GM23338 (cell line): Measurements from ENCODE around the gene B4GALNT4. TPM values are rescaled to one million over a fixed set of nuclear protein-coding genes. Genes with fewer than 3 reads are reported as not detected.

Experiments used
- ATAC-seq: fragments of 200-7000 bp; cut with Tn5 transposase; 3 replicates; pipeline ENCODE4 v1.9.1; 2020
- DNase-seq: peaks from one replicate; pipeline ENCODE4 v3.0.0-alpha.2; 2015; ENCODE audit warnings: low spot score
- H2AFZ ChIP-seq: fragments of 200-600 bp; sonication (generic); 2 replicates; pipeline ENCODE4 v1.8.0; 2016; ENCODE audit warnings: antibody characterized with exemption, mild to moderate bottlenecking, moderate library complexity
- H3F3A ChIP-seq: fragments of 200-600 bp; sonication (generic); replicated peaks from 2 replicates; pipeline ENCODE4 v1.8.0; 2017; ENCODE audit warnings: antibody characterized with exemption, mixed run types, low read depth
- H3K27ac ChIP-seq: fragments of 200-600 bp; sonication (generic); 2 replicates; pipeline ENCODE4 v1.6.1; 2016; ENCODE audit warnings: low read depth
- H3K27me3 ChIP-seq: fragments of 200-600 bp; sonication (generic); 2 replicates; pipeline ENCODE4 v1.8.0; 2016; ENCODE audit warnings: mild to moderate bottlenecking, mixed run types, moderate library complexity; ENCODE audit not compliant: insufficient read depth
- H3K36me3 ChIP-seq: fragments of 200-600 bp; sonication (generic); 2 replicates; pipeline ENCODE4 v1.8.0; 2016; ENCODE audit warnings: mild to moderate bottlenecking; ENCODE audit not compliant: insufficient read depth
- H3K4me1 ChIP-seq: fragments of 200-600 bp; sonication (generic); 2 replicates; pipeline ENCODE4 v1.8.0; 2016; ENCODE audit warnings: mild to moderate bottlenecking, moderate library complexity; ENCODE audit not compliant: insufficient read depth
- H3K4me2 ChIP-seq: fragments of 200-600 bp; sonication (generic); 2 replicates; pipeline ENCODE4 v1.7.1; 2017; ENCODE audit warnings: mixed run types
- H3K4me3 ChIP-seq: fragments of 200-600 bp; sonication (generic); 2 replicates; pipeline ENCODE4 v1.6.1; 2016; ENCODE audit warnings: mixed run types
- H3K79me2 ChIP-seq: fragments of 200-600 bp; sonication (generic); replicated peaks from 2 replicates; pipeline ENCODE4 v1.8.0; 2017; ENCODE audit warnings: mild to moderate bottlenecking; ENCODE audit not compliant: insufficient read depth
- H3K9me2 ChIP-seq: fragments of 200-600 bp; sonication (generic); 2 replicates; pipeline ENCODE4 v1.8.0; 2017; ENCODE audit not compliant: insufficient read depth
- H4K20me1 ChIP-seq: fragments of 200-600 bp; sonication (generic); replicated peaks from 2 replicates; pipeline ENCODE4 v1.8.0; 2017; ENCODE audit warnings: mild to moderate bottlenecking; ENCODE audit not compliant: insufficient read depth
- H3K27ac Mint-ChIP-seq: 2 replicates; pipeline ENCODE4 v1.8.0; 2020; ENCODE audit warnings: inconsistent platforms, mild to moderate bottlenecking, moderate library complexity, mixed read lengths
- H3K27me3 Mint-ChIP-seq: 3 replicates; pipeline ENCODE4 v1.8.0; 2022; ENCODE audit warnings: low read depth, mild to moderate bottlenecking, moderate library complexity, mixed read lengths, inconsistent platforms; ENCODE audit not compliant: insufficient read depth, poor library complexity
- H3K36me3 Mint-ChIP-seq: 3 replicates; pipeline ENCODE4 v1.8.0; 2021; ENCODE audit warnings: low read depth, mild to moderate bottlenecking, inconsistent platforms, moderate library complexity, mixed read lengths
- H3K4me1 Mint-ChIP-seq: 3 replicates; pipeline ENCODE4 v1.8.0; 2020; ENCODE audit warnings: mild to moderate bottlenecking, inconsistent platforms, mixed read lengths
- H3K4me3 Mint-ChIP-seq: 3 replicates; pipeline ENCODE4 v1.8.0; 2021; ENCODE audit warnings: moderate library complexity, mild to moderate bottlenecking, inconsistent platforms, mixed read lengths
- H3K9me3 Mint-ChIP-seq: 3 replicates; pipeline ENCODE4 v1.8.0; 2020; ENCODE audit warnings: moderate library complexity, mild to moderate bottlenecking, inconsistent platforms, mixed read lengths
- CREB1 ChIP-seq: fragments of 250-450 bp; sonication (Bioruptor Pico); IDR thresholded peaks from 2 replicates; pipeline ENCODE4 v1.5.0; 2020; ENCODE audit warnings: low read depth, mild to moderate bottlenecking, moderate library complexity
- CTCF ChIP-seq, 2 experiments: fragments of 200-600 bp in 1 of 2; sonication (generic) in 1 of 2; conservative IDR thresholded peaks; 2 replicates each; pipeline versions ENCODE4 v1.5.1 to v1.6.1; 2016 to 2017; ENCODE audit warnings: antibody characterized with exemption in 2 of 2, low read depth in 2 of 2, mild to moderate bottlenecking in 2 of 2, moderate library complexity in 1 of 2
- ETS1 ChIP-seq: IDR thresholded peaks from 2 replicates; pipeline ENCODE4 v1.6.1; 2016; ENCODE audit warnings: antibody characterized with exemption
- EZH2phosphoT487 ChIP-seq: fragments of 200-600 bp; sonication (generic); IDR thresholded peaks from one replicate; pipeline ENCODE4 v1.8.1; 2018; ENCODE audit warnings: antibody characterized with exemption; ENCODE audit not compliant: unreplicated experiment
- JUNB ChIP-seq: IDR thresholded peaks from one replicate; pipeline ENCODE4 v1.6.1; 2016; ENCODE audit warnings: antibody characterized with exemption; ENCODE audit not compliant: unreplicated experiment
- NANOG ChIP-seq: IDR thresholded peaks from 2 replicates; pipeline ENCODE4 v1.6.1; 2016; ENCODE audit warnings: antibody characterized with exemption, borderline replicate concordance
- POLR2AphosphoS5 ChIP-seq: IDR thresholded peaks from 2 replicates; pipeline ENCODE4 v1.6.1; 2016; ENCODE audit warnings: antibody characterized with exemption, low read depth
- STAT1 ChIP-seq: IDR thresholded peaks from one replicate; pipeline ENCODE4 v1.6.1; 2016; ENCODE audit warnings: antibody characterized with exemption; ENCODE audit not compliant: unreplicated experiment
- ZNF331 ChIP-seq: fragments of 250-450 bp; sonication (Bioruptor Pico); IDR thresholded peaks from 2 replicates; pipeline ENCODE4 v1.5.0; 2020; ENCODE audit warnings: low read depth, mild to moderate bottlenecking, moderate library complexity
- ZNF462 ChIP-seq: fragments of 250-450 bp; sonication (Bioruptor Pico); IDR thresholded peaks from 2 replicates; pipeline ENCODE4 v1.5.0; 2020; ENCODE audit warnings: mild to moderate bottlenecking, moderate library complexity
- polyA plus RNA-seq: library from polyadenylated mRNA; unstranded; fragments of >200 nt; fragmentation: Nextera tagmentation; extraction: Ambion mirVana; gene quantifications from 2 replicates; pipeline ENCODE4 v1.2.1, GENCODE V29; 2016
- total RNA-seq: library from RNA; depleted of rRNA; stranded (reverse); fragments of >200 nt; shearing (Covaris generic); gene quantifications from 2 replicates; pipeline ENCODE4 v1.2.3, GENCODE V29; 2014

B4GALNT4 gene
- total and polyA plus RNA-seq, 2 experiments from 2014 or later = 49.9 to 92.6 TPM

- no peaks in the 10 kb centered on the region for H3K4me1 Mint-ChIP-seq
- Histone ChIP-seq H3K79me2 (no peaks in the 10 kb centered on the region), H3K9me2 (no peaks in the 10 kb centered on the region), H3K4me2 (no peak overlapping the region), H3K27ac (no peak overlapping the region), H3K27me3 (no peaks in the 10 kb centered on the region), H3K36me3 (no peaks in the 10 kb centered on the region), H3K4me1 (no peaks in the 10 kb centered on the region), H4K20me1 (no peaks in the 10 kb centered on the region), H3F3A (no peaks in the 10 kb centered on the region; the same call in 1 of the 2 replicates), H2AFZ (no peak overlapping the region), H3K4me3 (no peak overlapping the region)
- H3K36me3 Mint-ChIP-seq = peaks cover 30% of the 10 kb centered on the region
- H3K27ac Mint-ChIP-seq = no peak overlapping the region
- H3K9me3 Mint-ChIP-seq = peaks cover 26% of the 10 kb centered on the region
- ATAC-seq = peak; percentile 39
- H3K27me3 Mint-ChIP-seq = peaks cover 7% of the 10 kb centered on the region
- TF ChIP-seq ZNF331 = no peak
- TF ChIP-seq NANOG = no peak
- TF ChIP-seq POLR2AphosphoS5 = no peak
- no peak for TF ChIP-seq ETS1
- TF ChIP-seq STAT1 = no peak
- DNase-seq = no peak
- H3K4me3 Mint-ChIP-seq = no peak overlapping the region
Measured at GRCh38 chr11:384511-384910, 15.2 kb downstream of the B4GALNT4 start.

- peaks cover 26% of the 10 kb centered on the region for H3K9me3 Mint-ChIP-seq
- Histone ChIP-seq H3K4me3 (no peak overlapping the region), H3F3A (no peaks in the 10 kb centered on the region; the same call in 1 of the 2 replicates), H3K36me3 (no peaks in the 10 kb centered on the region), H3K27me3 (no peaks in the 10 kb centered on the region), H3K4me2 (no peak overlapping the region), H3K9me2 (no peaks in the 10 kb centered on the region), H4K20me1 (no peaks in the 10 kb centered on the region), H3K4me1 (no peaks in the 10 kb centered on the region), H3K27ac (no peak overlapping the region), H3K79me2 (no peaks in the 10 kb centered on the region), H2AFZ (no peak overlapping the region)
- peaks cover 5% of the 10 kb centered on the region for H3K27me3 Mint-ChIP-seq
- H3K27ac Mint-ChIP-seq = no peak overlapping the region
- no peak for ATAC-seq
- DNase-seq = no peak
- no peaks in the 10 kb centered on the region for H3K4me1 Mint-ChIP-seq
- H3K36me3 Mint-ChIP-seq = peaks cover 22% of the 10 kb centered on the region
- H3K4me3 Mint-ChIP-seq = no peak overlapping the region
- TF ChIP-seq ZNF331 = no peak
- TF ChIP-seq JUNB = no peak
- TF ChIP-seq CREB1 (CRISPR knock-in tag) = no peak
- no peak for TF ChIP-seq EZH2phosphoT487
- TF ChIP-seq ZNF462 = no peak
- no peak for TF ChIP-seq CTCF (conservative IDR thresholded peaks at IDR 0.05; ENCODE audit: low read depth in 2 of 2)
- no peak for TF ChIP-seq ETS1
Measured at GRCh38 chr11:385594-386351, 16.5 kb downstream of the B4GALNT4 start.
